ENCODE results near the gene PRKX.
A peak's percentile ranks its signal among the peaks of the same experiment; 100 is the strongest.
"Not testable (repeated sequence)": the region's sequence is repeated elsewhere in the genome, so short reads cannot be mapped to it uniquely, and the experiment has no call there.

The PRKX gene

DNA sequence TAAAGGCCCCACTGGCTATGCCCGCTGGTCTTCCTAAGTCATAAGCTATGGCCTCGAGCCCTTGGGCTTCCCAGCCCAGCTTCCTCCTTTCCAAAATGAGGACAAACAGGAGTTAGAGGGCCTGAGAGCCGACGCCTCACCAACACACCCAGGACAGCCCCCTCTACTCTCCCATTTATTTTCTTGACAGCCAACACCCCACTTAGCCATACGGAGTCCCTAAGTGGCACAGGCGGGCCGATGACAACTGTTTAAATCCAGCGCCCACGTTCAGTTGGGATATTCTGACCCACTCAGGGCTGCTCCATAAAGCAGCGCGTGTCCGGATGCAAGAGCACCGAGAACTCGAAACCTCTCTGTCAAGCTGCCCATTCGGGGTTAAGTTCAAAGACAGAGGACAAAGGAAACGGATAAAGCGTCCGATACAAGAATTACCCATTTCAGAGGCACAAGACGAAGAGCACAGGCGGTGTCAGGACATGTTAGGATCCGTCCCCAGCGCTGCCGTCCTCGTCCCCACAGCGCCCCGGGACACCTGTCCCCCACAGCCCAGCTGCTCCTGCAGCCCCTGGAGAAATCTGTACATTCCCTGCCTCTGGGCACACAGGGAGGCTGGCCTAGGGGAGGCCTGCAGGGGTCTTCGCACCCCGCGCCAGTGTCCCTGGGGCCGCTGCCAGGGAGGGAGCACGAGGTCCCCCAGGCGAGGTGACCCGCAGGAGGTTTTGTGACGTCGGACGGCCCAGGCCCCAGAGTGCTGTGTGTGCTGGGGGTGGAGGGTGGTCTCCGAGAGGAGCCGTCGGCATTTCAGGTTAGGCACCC lies 1.2 kb downstream of the PRKX start:
- DNase-seq (ENCODE audit: low read depth, low spot score), result no peak
- H3K27ac ChIP-seq, result peak overlapping the region; percentile 34

DNA sequence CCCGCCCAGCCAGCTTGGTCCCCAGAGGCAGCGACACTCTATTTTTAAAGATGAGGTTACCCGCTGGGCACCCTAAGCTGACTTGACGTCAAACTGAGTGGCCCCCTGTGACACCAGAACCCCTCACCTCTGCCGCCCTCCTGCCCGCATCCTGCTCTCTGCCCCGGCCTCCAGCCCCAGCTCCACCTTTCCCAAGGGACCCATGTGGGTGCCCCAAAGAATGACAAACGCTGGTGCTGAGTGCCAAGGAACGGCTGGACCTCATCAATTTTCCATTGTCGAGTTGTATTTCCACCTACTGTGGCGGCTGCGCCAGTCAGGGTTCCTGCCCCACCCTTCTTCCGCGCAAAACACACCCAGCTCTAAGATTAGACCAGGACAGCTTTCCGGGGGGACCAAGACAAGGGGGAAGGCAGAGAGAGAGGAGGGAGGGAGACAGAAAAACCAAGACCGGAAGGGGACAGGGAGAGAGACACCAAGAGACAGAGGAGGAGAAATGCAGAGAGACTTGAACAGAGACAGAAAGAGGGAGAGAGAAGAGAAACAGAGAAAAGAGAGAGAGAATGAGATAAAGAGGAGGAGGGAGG lies 2.0 kb downstream of the PRKX start:
- no peak overlapping the region for H3K27ac ChIP-seq
- DNase-seq (ENCODE audit: low read depth, low spot score), result no peak

DNA sequence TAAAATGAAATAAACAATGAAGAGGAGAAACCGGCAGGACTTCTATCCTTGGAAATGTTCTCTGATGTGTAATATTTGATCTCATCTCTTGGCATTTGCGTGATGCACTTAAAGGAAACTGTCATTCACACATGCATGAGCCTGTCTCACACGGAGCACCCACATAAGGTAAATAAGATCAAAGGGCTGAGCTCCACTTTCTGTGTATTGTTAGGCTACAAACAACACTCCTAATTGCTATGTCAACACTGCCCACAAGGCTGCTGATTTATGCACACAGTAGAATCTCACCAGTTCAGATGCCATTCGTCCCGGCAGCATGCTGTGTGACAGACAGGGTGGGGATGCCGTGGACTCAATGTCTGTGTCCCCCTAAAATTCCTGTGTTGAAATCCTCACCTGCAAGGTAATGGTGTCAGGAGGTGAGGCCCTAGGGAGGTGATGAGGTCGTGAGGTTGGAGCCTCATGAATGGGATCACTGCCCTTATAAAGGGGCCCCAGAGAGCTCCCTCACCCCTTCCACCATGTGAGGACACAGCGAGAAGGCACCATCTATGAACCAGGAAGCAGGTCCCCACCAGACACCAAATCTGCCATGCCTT lies 5.7 kb downstream of the PRKX start:
- DNase-seq (ENCODE audit: low read depth, low spot score), result not testable (repeated sequence)

DNA sequence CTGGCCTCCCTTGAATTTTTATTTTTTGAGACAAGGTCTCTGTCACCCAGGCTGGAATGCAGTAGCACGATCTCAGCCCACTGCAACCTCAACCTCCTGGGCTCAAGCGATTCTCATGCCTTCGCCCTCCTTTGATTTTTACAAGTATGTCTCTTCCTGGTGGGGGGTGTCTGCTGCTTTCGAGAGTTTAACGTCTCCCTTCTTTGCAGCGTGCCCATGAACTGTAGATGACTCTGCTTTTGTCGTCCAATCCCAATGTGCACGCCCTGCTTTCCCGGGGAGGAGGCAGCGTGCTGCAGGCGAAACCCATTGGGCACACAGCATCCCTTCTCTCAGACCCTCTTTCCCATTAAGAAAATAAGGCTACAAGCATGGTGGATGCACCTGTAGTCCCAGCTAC lies 7.0 kb downstream of the PRKX start:
- no peak overlapping the region for H3K27ac ChIP-seq
- no peak for DNase-seq (ENCODE audit: low read depth, low spot score)

More for the DNA sequence above, 5.7 kb downstream of the PRKX start:
- not testable (repeated sequence) for H3K27ac ChIP-seq

DNA sequence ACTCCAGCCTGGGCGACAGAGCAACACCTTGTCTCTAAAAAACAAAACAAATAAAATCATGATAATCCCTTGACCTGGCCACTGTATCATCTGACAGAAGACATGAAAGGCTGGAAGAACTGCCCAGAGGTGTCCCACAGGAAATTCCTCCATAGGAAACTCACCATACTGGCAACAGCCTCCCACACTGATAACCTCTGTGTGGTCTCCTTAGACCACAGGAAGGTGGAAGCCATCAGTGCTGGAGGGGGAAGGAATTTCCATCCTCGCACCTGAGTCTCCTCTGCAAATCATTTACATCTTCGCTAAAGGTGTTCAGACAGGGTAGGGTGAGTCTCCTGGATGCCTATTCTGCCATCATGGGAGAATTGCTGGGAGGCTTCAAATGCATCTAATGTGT lies 10.2 kb downstream of the PRKX start:
- H3K27ac ChIP-seq, result peak overlapping the region; percentile 50
- DNase-seq (ENCODE audit: low read depth, low spot score), result not testable (repeated sequence)

DNA sequence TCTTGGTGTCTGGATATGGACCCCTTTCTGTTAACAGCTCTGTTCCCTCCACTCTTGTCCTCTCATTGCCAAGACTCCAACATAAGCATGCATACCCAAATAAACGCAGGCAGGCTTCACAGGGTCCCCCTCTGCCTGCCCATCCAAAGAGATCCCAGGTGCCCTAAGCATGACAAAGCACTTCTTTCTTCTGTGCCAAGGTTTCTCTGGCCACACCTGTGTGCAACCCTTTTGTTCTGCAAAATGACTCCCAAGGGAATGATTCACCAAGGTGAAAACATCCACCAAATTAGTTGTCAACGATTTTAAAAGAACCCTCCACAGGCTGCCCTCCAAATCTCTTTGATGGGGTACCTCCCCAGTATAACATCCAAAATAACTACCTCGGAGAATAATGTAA lies 11.4 kb downstream of the PRKX start:
- not testable (repeated sequence) for DNase-seq (ENCODE audit: low read depth, low spot score)
- peak overlapping the region; percentile 50 for H3K27ac ChIP-seq

DNA sequence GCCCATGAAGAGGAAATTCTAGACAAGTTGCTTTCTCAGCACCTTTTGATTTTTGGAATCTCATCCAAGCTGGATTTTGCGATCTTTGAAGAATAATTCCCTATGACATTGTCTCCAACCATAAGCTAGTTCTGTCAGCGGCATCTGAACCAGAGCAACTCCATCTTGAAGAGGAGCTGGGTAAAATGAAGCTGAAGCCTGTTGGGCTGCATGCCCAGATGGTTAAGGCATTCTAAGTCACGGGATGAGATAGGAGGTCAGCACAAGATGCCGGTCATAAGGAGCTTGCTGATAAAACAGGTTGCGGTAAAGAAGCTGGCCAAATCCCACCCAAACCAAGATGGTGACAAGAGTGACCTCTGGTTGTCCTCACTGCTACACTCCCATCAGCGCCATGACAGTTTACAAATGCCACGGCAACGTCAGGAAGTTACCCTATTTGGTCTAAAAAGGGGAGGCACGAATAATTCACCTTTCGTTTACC lies 12.0 kb downstream of the PRKX start:
- peak overlapping the region; percentile 50 for H3K27ac ChIP-seq
- DNase-seq (ENCODE audit: low read depth, low spot score), result not testable (repeated sequence)

DNA sequence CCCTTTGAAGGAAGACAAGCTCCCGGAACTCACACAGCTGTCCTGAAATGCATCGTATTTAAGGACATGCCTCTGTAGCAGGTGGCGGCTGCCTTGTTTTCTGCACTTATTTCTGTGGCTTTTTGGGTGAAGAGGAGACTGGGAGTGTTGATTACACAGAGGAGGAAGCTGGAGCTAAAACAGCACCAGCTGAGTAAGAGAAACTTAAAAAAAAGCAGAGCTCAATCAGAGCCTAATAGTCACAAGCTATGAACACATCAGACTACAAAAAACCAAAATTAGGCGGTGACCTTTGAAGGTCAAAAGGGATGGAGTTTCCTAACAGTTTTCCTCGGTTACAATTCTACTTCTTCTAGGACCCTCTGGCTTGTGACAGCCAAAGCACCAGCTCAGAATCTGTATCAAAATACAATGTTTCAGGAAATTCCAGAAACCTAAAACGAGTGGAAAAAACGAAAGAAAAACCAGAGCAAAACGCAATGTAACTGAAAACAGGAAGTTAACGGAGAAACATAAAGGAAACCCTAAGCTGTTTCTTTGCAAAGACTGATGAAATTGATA lies 13.5 kb downstream of the PRKX start:
- DNase-seq (ENCODE audit: low read depth, low spot score), result no peak
- H3K27ac ChIP-seq, result no peak overlapping the region

DNA sequence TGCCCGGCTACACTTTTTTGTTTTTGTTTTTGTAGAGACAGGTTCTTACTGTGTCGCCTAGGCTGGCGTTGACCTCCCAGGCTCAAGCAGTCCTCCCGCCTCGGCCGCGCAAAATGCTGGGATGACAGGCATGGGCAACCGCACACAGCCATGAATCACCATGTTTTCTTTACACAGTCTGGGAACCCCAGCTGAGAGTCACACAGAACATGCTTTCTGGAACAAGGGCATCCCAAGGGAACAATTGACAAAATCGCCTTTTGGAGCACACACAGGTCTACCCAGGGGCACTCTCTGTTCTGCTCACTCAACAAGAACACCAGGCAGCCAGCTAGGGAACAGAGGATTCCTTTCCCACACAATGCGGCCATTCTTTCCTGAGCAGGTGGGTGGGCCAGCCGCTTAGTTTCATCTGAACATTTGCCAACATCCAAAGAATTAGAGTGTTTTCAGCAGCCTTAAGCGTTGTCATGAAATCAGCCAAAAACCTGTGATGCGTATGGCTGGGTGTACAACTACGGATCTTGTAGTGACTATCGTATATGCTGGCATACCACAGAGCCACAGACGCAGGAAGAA lies 15.7 kb downstream of the PRKX start:
- DNase-seq (ENCODE audit: low read depth, low spot score), result no peak
- H3K27ac ChIP-seq, result peak overlapping the region; percentile 13

DNA sequence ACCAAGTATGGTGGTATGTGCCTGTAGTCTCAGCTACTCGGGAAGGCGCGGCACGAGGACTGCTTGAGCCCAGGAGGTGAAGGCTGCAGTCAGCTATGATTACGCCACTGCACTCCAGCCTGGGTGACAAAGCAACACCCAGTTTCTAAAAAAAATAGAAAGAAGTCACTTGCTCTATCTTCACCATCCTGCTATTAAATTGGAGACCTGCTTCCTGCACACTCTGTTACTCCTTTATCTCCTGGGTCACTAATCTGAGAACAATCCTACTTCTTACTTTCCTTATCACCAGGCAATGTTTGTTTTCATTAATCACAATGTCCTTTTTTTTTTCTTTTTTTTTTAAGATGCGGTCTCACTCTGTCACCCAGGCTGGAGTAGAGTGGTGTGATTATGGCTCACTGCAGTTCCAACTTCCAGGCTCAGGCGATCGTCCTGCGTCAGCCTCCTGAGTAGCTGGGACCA lies 16.2 kb downstream of the PRKX start:
- peak overlapping the region; percentile 13 for H3K27ac ChIP-seq
- DNase-seq (ENCODE audit: low read depth, low spot score), result no peak

DNA sequence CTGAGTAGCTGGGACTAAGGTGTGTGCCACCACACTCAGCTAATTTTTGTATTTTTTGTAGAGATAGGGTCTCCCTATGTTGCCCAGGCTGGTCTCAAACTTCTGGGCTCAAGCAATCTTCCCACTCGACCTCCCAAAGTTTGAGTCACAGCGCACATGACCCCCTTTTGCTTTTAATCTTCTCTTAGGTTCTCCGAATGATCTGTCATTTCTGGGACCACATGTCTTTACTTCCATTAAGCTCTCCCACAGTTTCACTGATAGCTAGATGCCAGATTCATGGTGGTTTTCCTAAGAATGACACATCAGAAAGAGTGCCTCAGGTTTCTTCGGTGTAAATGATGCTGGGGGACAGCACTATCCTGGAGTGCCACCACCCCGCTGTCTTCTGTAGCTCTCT lies 17.9 kb downstream of the PRKX start:
- no peak overlapping the region for H3K27ac ChIP-seq
- no peak for DNase-seq (ENCODE audit: low read depth, low spot score)

DNA sequence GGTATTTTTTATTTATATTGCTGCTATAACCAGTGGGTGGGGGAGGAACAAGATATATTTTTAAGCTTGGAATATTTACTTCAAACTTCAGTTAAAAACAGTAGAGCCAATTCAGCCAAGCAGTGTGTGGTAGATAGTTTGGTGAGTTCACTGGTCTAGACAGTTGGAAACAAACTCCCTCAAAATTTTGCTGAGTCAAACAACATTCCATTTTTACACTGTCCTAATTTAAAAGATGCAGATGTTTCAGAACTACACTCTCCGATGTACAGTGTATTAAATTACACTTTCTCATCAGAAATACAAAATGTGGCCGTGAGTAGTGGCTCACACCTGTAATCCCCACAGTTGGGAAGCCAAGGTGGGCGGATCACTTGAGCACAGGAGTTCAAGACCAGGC lies 23.3 kb downstream of the PRKX start:
- no peak overlapping the region for H3K27ac ChIP-seq
- DNase-seq (ENCODE audit: low read depth, low spot score), result no peak

DNA sequence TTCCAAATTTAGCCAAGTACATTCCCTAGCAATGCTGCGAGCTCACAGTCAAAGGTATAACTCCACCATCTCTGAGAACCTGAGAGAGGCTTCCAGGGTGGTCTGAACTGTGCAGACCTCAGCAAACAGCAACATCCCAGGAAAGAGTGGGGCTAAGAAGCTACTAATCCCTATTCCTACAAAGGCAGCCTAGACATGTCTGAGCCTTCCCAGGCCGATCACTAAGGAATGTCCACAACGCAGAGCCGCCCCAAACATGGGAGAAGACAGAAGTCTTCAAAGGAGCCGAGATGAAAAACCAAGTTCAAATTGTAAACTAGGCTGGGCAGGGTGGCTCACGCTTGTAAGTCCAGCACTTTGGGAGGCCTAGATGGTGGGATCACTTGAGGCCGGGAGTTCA lies 30.2 kb downstream of the PRKX start:
- H3K27ac ChIP-seq; DNase-seq (ENCODE audit: low read depth, low spot score): not testable (repeated sequence)

DNA sequence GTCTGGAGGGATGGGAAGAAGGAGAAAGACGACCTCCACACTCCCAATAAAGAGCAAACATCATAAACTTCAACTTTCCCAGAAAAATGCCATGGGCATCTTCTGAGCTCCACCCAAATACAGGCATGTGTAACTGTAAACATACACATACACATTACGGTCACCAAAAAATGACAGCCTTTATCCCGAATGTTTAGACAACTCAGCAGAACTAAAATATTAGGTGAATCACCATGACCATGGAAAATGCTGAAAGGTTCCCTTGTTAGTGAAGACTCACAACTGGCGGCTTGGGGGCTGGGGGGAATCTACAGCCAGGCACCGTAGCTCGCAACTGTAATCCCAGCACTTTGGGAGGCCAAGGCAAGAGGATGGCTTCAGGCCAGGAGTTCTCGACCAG lies 33.0 kb downstream of the PRKX start:
- H3K27ac ChIP-seq, result no peak overlapping the region
- DNase-seq (ENCODE audit: low read depth, low spot score), result no peak

DNA sequence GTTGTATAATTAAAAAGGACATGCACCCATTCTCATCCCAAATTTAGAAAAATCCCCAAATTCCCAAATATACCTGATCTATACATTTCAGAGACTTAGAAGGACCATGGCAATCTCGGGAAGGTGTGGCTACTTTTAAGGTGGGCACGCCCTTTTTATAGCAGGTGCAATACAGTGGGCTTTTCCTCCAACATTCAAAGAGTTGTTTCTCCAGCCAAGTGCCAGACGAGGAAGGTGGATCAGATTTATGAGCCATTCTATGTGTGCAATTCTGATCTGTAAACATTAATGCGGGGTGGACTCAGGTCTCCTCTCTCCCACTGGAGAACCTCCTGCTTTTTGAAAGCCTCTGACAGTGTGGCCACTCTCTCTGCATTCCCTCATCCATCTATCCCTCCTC lies 33.8 kb downstream of the PRKX start:
- H3K27ac ChIP-seq, result no peak overlapping the region
- DNase-seq (ENCODE audit: low read depth, low spot score), result no peak

DNA sequence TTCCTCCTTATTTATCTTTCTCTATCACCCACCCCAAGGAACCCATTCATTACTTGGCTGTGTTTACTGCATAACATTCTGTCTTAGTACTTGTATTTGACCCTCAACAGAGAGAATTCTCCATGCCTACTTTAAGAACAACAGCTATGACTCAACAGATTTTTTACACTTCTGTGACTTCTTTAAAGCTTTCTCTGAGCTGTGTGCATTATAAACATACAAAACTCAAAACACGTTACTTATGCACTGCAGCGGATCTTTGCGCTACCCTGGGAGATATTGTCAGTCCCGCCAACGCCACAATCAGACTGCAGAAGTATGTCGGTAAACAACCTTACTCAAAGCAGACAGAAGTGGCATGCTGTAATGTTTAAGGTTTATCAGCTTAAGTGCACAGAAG lies 35.1 kb downstream of the PRKX start:
- no peak for DNase-seq (ENCODE audit: low read depth, low spot score)
- no peak overlapping the region for H3K27ac ChIP-seq

DNA sequence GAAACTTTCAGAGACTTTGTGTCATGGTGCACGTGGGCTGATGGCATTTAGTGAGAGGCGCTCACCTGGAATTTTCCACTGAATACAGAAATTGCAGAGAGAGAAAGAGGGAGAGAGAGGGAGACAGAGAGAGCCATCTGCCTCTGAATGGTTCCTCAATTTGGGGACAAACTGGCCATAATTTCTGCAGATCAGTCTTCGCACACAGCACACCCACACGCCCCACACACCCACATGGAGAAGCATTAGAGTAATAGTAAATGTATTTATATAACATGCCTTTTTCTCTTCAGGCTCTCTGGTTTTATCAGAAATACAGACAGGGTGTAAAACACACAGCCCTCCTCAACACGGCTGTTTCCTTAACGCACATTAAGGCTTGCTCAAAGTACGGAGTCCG lies 38.6 kb downstream of the PRKX start:
- no peak overlapping the region for H3K27ac ChIP-seq
- no peak for DNase-seq (ENCODE audit: low read depth, low spot score)

DNA sequence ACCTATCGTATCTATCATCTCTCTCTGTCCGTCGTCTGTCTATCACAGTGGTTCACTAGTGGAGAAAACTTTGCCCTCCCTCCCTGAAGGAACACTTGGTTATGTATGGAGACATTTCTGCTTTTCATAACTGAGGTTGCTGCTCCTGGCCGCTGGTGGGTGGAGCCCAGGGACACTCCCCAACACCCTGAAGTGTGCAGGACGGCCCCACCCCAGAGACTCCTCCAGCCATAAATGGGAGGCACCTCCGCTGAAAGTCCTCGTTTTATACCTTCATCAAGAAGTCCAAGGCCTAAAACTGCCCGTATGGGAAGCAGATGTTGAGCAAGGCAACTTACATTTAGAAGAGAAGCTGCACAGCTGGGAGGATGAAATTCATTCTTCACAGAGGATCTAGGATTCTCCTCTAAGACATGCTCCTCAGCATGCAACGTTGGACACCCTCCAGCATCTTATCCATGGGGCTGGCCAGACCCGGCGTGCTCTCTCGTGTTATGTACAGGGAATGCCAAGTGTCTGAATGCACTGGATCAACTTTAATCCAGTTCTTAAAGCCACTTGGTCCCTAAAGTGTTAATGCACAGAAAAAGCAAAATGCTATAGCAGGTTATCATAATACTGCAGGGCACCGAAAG lies 43.5 kb downstream of the PRKX start:
- DNase-seq (ENCODE audit: low read depth, low spot score), result no peak
- no peak overlapping the region for H3K27ac ChIP-seq

DNA sequence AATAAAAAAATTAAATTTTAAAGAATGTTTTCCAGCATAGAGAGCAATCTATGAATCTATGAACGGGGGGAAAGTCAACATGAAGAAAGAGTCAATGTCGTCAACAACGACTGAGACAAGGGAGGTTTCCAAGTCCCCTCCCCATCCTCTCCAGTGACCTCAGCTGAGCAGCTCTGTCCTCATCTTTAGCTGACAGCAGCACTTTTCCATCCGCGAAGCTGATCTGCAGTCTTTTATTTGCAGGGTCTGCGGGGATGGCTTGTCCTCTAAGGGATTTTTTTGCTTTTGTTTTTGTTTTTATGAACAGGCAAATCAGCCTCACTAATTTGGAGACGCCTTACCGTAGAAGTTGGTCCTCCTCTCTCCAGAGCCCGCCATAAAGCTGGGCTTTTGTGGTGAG lies 46.5 kb downstream of the PRKX start:
- H3K27ac ChIP-seq, result no peak overlapping the region
- no peak for DNase-seq (ENCODE audit: low read depth, low spot score)

DNA sequence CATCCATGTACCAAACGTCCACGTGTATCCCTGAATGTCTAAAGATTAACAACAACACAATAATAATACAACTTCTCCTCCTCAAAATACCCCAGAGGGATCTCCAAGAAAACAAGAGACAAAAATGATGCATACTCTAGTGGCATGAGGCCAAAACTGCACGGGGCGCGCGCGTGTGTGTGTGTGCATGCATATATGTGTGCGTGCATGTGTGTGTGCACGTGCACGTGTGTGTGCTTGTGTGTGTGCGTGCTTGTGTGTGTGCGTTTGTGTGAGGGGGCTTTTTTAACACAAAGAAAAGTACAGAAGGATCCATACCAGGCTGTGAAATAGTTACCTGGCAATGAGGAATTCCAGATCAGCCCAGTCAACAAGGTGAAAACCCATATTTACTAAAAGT lies 48.5 kb downstream of the PRKX start:
- no peak for DNase-seq (ENCODE audit: low read depth, low spot score)
- no peak overlapping the region for H3K27ac ChIP-seq

Measured in epithelial cell of prostate (primary cell).